HepG2 (cell line): Measurements from ENCODE around the gene KLHL35. TPM values are rescaled to one million over a fixed set of nuclear protein-coding genes. Genes with fewer than 3 reads are reported as not detected.

Source experiments
- ARID2 ChIP-seq: sonication (generic); formaldehyde crosslinking; IDR thresholded peaks from 2 replicates; pipeline ENCODE4 v1.8.1; 2022; ENCODE audit warnings: mild to moderate bottlenecking, missing genetic modification reagents, borderline replicate concordance
- CBX2 ChIP-seq, 2 experiments: fragments of 200-600 bp in 1 of 2; sonication (generic); formaldehyde crosslinking in 1 of 2; IDR thresholded peaks; 2 replicates each; pipeline versions ENCODE4 v1.7.0 to v1.8.1; 2018 to 2022; ENCODE audit warnings: low read depth in 2 of 2, low read length in 1 of 2, mild to moderate bottlenecking in 1 of 2, missing genetic modification reagents in 1 of 2
- CCAR2 ChIP-seq: fragments of 200-400 bp; formaldehyde crosslinking; optimal IDR thresholded peaks from 2 replicates; pipeline ENCODE3; 2018; ENCODE audit warnings: low read depth, mild to moderate bottlenecking, low read length, moderate library complexity
- FOXK2 ChIP-seq: fragments of 450-650 bp; IDR thresholded peaks from 2 replicates; pipeline ENCODE4 v1.6.1; 2016
- GATAD1 ChIP-seq: IDR thresholded peaks from 2 replicates; pipeline ENCODE4 v1.6.1; 2016; ENCODE audit warnings: missing genetic modification reagents, missing compliant biosample characterization
- KDM6A ChIP-seq: IDR thresholded peaks from 2 replicates; pipeline ENCODE4 v1.6.1; 2016; ENCODE audit warnings: low read depth
- KLF11 ChIP-seq: IDR thresholded peaks from 2 replicates; pipeline ENCODE4 v1.6.1; 2016; ENCODE audit warnings: missing compliant biosample characterization
- MBD4 ChIP-seq: IDR thresholded peaks from 2 replicates; pipeline ENCODE4 v1.6.1; 2012; ENCODE audit warnings: low read length, inconsistent platforms, borderline replicate concordance
- NFYC ChIP-seq: IDR thresholded peaks from 2 replicates; pipeline ENCODE4 v1.6.1; 2016; ENCODE audit warnings: missing genetic modification reagents, missing compliant biosample characterization
- SMAD3 ChIP-seq: sonication (generic); formaldehyde crosslinking; IDR thresholded peaks from 2 replicates; pipeline ENCODE4 v1.4.0; 2020; ENCODE audit warnings: missing genetic modification reagents
- SMC3 ChIP-seq: IDR thresholded peaks from 2 replicates; pipeline ENCODE4 v1.6.1; 2011; ENCODE audit warnings: low read length, improper control_type of control experiment
- STAG1 ChIP-seq: sonication (generic); formaldehyde crosslinking; IDR thresholded peaks from 2 replicates; pipeline ENCODE4 v1.4.0; 2020; ENCODE audit warnings: missing genetic modification reagents
- SUZ12 ChIP-seq: fragments of 150-350 bp; IDR thresholded peaks from 2 replicates; pipeline ENCODE4 v1.6.1; 2014; ENCODE audit warnings: low read depth, low read length
- TAF15 ChIP-seq: fragments of 200-400 bp; formaldehyde crosslinking; IDR thresholded peaks from one replicate; pipeline ENCODE4 v1.6.1; 2018; ENCODE audit warnings: mild to moderate bottlenecking, low read depth, low read length; ENCODE audit not compliant: poor library complexity, severe bottlenecking
- TCF7 ChIP-seq: sonication (generic); IDR thresholded peaks from 2 replicates; pipeline ENCODE4 v1.6.1; 2016; ENCODE audit warnings: antibody characterized with exemption, low read depth
- TRIM24 ChIP-seq: sonication (generic); formaldehyde crosslinking; IDR thresholded peaks from 2 replicates; pipeline ENCODE4 v1.8.0; 2022; ENCODE audit warnings: mild to moderate bottlenecking, missing genetic modification reagents
- TSC22D2 ChIP-seq: sonication (generic); formaldehyde crosslinking; IDR thresholded peaks from 2 replicates; pipeline ENCODE4 v1.5.1; 2020; ENCODE audit warnings: missing genetic modification reagents, mild to moderate bottlenecking, borderline replicate concordance
- ZIK1 ChIP-seq: sonication (generic); formaldehyde crosslinking; IDR thresholded peaks from 2 replicates; pipeline ENCODE4 v1.5.0; 2020; ENCODE audit warnings: mild to moderate bottlenecking, low read depth, missing genetic modification reagents, borderline replicate concordance
- ZNF317 ChIP-seq: sonication (generic); formaldehyde crosslinking; IDR thresholded peaks from 2 replicates; pipeline ENCODE4 v1.5.0; 2020; ENCODE audit warnings: mild to moderate bottlenecking, missing genetic modification reagents
- ZNF430 ChIP-seq: sonication (generic); formaldehyde crosslinking; IDR thresholded peaks from 2 replicates; pipeline ENCODE4 v1.9.0; 2021; ENCODE audit warnings: mild to moderate bottlenecking, missing genetic modification reagents
- ZNF616 ChIP-seq: sonication (generic); formaldehyde crosslinking; IDR thresholded peaks from 2 replicates; pipeline ENCODE4 v1.5.0; 2020; ENCODE audit warnings: low read depth, mild to moderate bottlenecking, missing genetic modification reagents
- ZSCAN21 ChIP-seq: sonication (generic); formaldehyde crosslinking; IDR thresholded peaks from 2 replicates; pipeline ENCODE4 v1.8.0; 2022; ENCODE audit warnings: mild to moderate bottlenecking, missing genetic modification reagents, moderate library complexity, borderline replicate concordance
- ZSCAN31 ChIP-seq: sonication (generic); formaldehyde crosslinking; IDR thresholded peaks from 2 replicates; pipeline ENCODE4 v1.5.0; 2020; ENCODE audit warnings: low read depth, mild to moderate bottlenecking, missing genetic modification reagents
- polyA plus RNA-seq, 8 experiments: library from polyadenylated mRNA; depleted of rRNA in 3 of 8; stranded (reverse) in 7 of 8; unstranded in 1 of 8; fragments of >200 nt; fragmentation: Illumina TruSeq in 4 of 8; extraction: Trizol in 4 of 8; gene quantifications; 2 replicates each; pipeline versions ENCODE4 v1.2.1 to v1.2.3, GENCODE V29; 2011 to 2016; ENCODE audit warnings: low read depth in 4 of 8, missing spikeins in 1 of 8, mixed read lengths in 1 of 8; ENCODE audit not compliant: insufficient read depth in 1 of 8
- total RNA-seq, 5 experiments: library from RNA; depleted of rRNA; stranded (reverse); fragments of >200 nt; fragmentation: Illumina TruSeq; extraction: Trizol; gene quantifications; 2 replicates each; pipeline ENCODE4 v1.2.3, GENCODE V29; 2016; ENCODE audit warnings: low read depth in 1 of 5
- TF ChIP-seq, protein P1 (sequence below): sonication (generic); formaldehyde crosslinking; IDR thresholded peaks from 2 replicates; pipeline ENCODE4 v1.8.1; 2023; ENCODE audit warnings: mild to moderate bottlenecking, missing genetic modification reagents, borderline replicate concordance
- TF ChIP-seq, protein P2 (sequence below): sonication (generic); formaldehyde crosslinking; IDR thresholded peaks from 2 replicates; pipeline ENCODE4 v1.4.0; 2020; ENCODE audit warnings: missing genetic modification reagents, borderline replicate concordance
- TF ChIP-seq, protein P3 (sequence below): sonication (generic); formaldehyde crosslinking; conservative IDR thresholded peaks from 2 replicates; pipeline ENCODE4 v1.8.0; 2022; ENCODE audit warnings: mild to moderate bottlenecking, moderate library complexity, missing genetic modification reagents
- TF ChIP-seq, protein P4 (sequence below): IDR thresholded peaks from 2 replicates; pipeline ENCODE4 v1.6.1; 2016; ENCODE audit warnings: missing biosample characterization, missing genetic modification reagents, low read depth

The KLHL35 gene
- total and polyA plus RNA-seq, 2 of the 13 experiments (the other 11 are each of a cell fraction or from before 2014, with no cell fraction given): not detected

DNA sequence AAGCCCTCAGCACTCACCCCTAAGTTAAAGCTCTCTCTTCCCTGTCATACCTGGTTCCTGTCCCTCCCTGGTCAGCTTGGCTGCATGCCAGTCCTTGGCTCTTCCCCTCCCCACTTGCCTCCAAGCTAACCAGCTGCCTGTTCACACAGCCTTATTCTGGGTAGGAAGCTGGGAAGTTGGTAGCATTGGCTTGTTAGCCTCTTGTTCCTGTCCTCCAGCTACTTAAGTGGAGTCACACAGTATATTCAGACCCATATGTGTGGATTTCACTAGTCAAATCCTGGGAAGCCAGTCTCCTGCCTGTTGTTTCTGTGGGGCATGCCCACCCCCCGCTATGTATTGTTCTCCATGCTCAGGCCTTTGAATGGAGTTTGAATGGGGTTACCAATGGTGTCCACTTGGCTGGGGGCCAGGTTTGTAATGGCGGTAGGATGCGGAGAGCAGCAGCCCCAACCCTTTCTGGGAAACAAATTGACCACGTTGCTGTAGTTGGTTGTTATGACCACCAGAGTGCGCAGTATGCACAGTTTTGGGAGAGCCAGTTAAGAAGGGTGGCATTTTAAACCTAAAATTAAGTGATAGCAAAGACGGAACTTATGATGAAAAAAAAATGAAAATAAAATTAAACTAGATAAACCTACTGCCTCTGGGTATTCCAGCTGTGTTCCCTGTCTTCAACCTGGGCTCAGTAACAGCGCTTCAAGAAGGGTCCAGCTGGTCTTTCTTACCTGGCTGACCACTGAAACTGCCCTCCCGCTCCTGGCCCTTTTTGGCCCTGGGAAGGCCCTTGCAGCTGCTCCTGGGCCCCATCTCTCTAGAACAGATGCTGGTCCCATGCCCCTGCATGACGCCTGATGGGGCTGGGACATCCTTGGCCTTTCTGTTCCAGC is 44.4 kb downstream of the KLHL35 start (continued):
- TF ChIP-seq STAG1 (peak; percentile 88), GATAD1 (0 out of 2 replicates have a peak, but pooled peaks have one; percentile 20), FOXK2 (no peak), ARID2 (CRISPR knock-in tag) (no peak), CBX2 (IDR thresholded peaks at IDR 0.05; ENCODE audit: low read depth, low read length) (no peak), CBX2 (CRISPR knock-in tag; IDR thresholded peaks at IDR 0.05; ENCODE audit: low read depth) (no peak), ZNF317 (CRISPR knock-in tag) (no peak), ZNF430 (no peak), SMC3 (peak; percentile 83), KDM6A (CRISPR knock-in tag) (no peak), MBD4 (no peak), TAF15 (no peak), KLF11 (no peak), TCF7 (no peak), ZSCAN21 (CRISPR knock-in tag) (no peak), SMAD3 (peak; percentile 31; the same call in 1 of the 2 replicates), NFYC (CRISPR knock-in tag) (no peak), ZNF616 (CRISPR knock-in tag) (no peak), SUZ12 (no peak), CCAR2 (peak; percentile 24), TSC22D2 (CRISPR knock-in tag) (peak; percentile 63; the same call in 1 of the 2 replicates), TRIM24 (no peak), ZIK1 (CRISPR knock-in tag) (no peak), ZSCAN31 (CRISPR knock-in tag) (no peak)
- TF ChIP-seq, protein P1, sequence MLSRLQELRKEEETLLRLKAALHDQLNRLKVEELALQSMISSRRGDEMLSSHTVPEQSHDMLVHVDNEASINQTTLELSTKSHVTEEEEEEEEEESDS (CRISPR knock-in tag): no peak
- TF ChIP-seq, protein P2, sequence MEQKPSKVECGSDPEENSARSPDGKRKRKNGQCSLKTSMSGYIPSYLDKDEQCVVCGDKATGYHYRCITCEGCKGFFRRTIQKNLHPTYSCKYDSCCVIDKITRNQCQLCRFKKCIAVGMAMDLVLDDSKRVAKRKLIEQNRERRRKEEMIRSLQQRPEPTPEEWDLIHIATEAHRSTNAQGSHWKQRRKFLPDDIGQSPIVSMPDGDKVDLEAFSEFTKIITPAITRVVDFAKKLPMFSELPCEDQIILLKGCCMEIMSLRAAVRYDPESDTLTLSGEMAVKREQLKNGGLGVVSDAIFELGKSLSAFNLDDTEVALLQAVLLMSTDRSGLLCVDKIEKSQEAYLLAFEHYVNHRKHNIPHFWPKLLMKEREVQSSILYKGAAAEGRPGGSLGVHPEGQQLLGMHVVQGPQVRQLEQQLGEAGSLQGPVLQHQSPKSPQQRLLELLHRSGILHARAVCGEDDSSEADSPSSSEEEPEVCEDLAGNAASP (CRISPR knock-in tag): no peak; the same call in 1 of the 2 replicates
- TF ChIP-seq, protein P3, sequence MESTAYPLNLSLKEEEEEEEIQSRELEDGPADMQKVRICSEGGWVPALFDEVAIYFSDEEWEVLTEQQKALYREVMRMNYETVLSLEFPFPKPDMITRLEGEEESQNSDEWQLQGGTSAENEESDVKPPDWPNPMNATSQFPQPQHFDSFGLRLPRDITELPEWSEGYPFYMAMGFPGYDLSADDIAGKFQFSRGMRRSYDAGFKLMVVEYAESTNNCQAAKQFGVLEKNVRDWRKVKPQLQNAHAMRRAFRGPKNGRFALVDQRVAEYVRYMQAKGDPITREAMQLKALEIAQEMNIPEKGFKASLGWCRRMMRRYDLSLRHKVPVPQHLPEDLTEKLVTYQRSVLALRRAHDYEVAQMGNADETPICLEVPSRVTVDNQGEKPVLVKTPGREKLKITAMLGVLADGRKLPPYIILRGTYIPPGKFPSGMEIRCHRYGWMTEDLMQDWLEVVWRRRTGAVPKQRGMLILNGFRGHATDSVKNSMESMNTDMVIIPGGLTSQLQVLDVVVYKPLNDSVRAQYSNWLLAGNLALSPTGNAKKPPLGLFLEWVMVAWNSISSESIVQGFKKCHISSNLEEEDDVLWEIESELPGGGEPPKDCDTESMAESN (CRISPR knock-in tag): no peak
- TF ChIP-seq, protein P4, sequence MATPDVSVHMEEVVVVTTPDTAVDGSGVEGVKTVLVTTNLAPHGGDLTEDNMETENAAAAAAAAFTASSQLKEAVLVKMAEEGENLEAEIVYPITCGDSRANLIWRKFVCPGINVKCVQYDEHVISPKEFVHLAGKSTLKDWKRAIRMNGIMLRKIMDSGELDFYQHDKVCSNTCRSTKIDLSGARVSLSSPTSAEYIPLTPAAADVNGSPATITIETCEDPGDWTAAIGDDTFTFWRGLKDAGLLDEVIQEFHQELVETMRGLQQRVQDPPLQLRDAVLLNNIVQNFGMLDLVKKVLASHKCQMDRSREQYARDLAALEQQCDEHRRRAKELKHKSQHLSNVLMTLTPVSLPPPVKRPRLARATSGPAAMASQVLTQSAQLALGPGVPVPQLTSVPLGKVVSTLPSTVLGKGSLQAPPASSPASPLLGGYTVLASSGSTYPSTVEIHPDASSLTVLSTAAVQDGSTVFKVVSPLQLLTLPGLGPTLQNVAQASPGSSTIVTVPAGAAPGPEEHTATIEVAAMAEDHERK (CRISPR knock-in tag): no peak
